Measurements from ENCODE around the gene EPHA2.

Gene EPHA2

DNA sequence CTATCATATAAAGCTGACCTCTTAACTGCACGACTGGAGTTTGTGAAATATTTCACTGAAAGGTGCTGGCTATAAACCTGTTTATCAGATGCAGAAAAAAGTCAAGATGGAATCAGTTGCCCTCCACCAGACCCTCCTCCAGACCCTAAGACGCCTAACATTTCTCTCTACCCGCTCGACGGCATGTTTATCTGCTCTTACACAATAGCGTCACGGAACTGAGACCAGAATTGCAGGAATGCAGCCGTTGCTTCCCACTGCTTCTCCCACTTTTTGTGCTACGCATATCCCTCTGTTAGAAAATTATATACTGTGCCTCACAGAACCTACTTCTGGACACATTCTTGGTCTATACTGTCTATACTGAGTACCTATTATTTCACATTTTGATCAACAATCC, 54.2 kb downstream of the EPHA2 start:
- Histone ChIP-seq H3K36me3 (replicated peaks) (no peaks in the 10 kb centered on the region), H3K4me3 (ENCODE audit: low read depth, low read length) (no peak overlapping the region), H3K27ac (no peak overlapping the region), H3K27me3 (replicated peaks) (no peaks in the 10 kb centered on the region)
- in situ Hi-C loops (cut with HindIII; ENCODE audit: low pct_ligation_motif_present, low sequenced_read_pairs) = no loop called here
- DNase-seq = no peak
- TF ChIP-seq, protein P1, sequence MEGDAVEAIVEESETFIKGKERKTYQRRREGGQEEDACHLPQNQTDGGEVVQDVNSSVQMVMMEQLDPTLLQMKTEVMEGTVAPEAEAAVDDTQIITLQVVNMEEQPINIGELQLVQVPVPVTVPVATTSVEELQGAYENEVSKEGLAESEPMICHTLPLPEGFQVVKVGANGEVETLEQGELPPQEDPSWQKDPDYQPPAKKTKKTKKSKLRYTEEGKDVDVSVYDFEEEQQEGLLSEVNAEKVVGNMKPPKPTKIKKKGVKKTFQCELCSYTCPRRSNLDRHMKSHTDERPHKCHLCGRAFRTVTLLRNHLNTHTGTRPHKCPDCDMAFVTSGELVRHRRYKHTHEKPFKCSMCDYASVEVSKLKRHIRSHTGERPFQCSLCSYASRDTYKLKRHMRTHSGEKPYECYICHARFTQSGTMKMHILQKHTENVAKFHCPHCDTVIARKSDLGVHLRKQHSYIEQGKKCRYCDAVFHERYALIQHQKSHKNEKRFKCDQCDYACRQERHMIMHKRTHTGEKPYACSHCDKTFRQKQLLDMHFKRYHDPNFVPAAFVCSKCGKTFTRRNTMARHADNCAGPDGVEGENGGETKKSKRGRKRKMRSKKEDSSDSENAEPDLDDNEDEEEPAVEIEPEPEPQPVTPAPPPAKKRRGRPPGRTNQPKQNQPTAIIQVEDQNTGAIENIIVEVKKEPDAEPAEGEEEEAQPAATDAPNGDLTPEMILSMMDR (IDR thresholded peaks at IDR 0.05; ENCODE audit: low read depth, low read length, missing control alignments) = no peak

DNA sequence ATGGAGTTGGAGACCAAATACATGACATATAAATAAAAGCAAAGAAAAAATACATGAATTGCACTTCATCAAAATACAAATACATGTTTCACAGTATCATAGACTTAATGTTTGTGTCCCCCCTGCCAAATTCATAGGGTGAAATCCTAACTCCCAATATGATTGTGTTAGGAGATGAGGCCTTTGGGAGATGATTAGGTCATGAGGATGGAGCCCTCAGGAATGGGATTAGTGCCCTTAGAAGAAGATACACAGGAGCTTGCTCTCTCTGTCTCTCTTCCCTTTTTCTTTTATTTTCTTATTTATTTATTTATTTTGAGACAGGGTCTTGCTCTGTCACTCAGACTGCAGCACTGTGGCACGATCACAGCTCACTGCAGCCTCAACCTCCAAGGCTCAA, 56.5 kb downstream of the EPHA2 start:
- no peak overlapping the region for H3K27ac ChIP-seq
- no peaks in the 10 kb centered on the region for H3K27me3 ChIP-seq (replicated peaks)
- no peak for DNase-seq
- in situ Hi-C loops (cut with HindIII; ENCODE audit: low pct_ligation_motif_present, low sequenced_read_pairs) = no loop called here
- TF ChIP-seq, protein P1 (IDR thresholded peaks at IDR 0.05; ENCODE audit: low read depth, low read length, missing control alignments) = no peak
- no peak overlapping the region for H3K4me3 ChIP-seq (ENCODE audit: low read depth, low read length)
- no peaks in the 10 kb centered on the region for H3K36me3 ChIP-seq (replicated peaks)

DNA sequence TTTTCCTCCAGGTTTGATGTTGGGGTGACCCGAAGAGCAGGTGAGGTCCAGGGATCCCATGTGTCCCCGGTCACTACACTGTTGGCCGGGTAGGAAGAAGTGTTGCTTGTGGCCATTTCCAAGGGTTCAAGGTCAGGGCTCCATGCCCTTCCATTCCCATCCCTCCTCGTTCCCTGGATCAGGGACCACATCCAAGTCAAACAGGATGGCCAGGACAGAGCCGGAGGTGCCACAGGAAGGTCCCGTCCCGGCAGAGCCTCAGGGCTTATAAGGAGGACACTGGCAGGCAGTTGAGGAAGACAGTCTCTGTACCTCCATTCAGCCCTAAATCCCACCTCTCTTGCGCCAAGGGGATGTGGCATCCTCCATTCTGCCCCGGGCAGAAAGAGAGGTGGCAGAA, 60.4 kb downstream of the EPHA2 start:
- no peak overlapping the region for H3K4me3 ChIP-seq (ENCODE audit: low read depth, low read length)
- no peak overlapping the region for H3K27ac ChIP-seq
- TF ChIP-seq, protein P1 (IDR thresholded peaks at IDR 0.05; ENCODE audit: low read depth, low read length, missing control alignments) = no peak
- H3K27me3 ChIP-seq (replicated peaks) = no peaks in the 10 kb centered on the region
- H3K36me3 ChIP-seq (replicated peaks) = no peaks in the 10 kb centered on the region
- no peak for DNase-seq
- in situ Hi-C loops (cut with HindIII; ENCODE audit: low pct_ligation_motif_present, low sequenced_read_pairs) = no loop called here

DNA sequence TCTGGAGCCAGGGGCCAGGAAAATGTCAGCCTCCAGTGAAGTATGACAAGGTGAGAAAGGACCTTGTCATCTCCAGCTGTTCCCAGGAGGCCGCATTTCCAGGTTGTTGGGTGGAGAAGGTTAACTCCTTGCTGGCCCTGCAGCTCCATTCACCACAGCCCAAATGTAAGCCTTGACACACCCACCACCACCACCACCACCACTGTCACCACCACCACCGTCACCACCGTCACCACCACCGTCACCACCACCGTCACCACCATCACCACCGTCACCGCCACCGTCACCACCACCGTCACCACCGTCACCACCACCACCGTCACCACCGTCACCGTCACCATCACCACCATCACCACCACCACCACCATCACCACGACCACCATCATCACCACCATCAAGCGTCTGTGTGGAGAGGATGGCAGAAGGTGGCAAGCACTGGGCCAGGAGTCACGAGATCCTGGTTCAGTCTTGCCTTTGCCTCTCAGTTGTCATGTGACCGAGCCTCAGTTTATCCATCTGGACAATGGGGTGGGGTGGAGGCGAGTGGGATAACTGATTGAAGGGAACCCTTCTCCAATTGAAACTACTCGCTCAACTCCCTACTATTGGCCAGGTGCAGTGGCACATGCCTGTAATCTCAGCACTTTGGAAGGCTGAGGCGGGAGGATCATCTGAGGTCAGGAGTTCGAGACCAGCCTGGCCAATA, 61.3 kb downstream of the EPHA2 start:
- TF ChIP-seq, protein P1 (IDR thresholded peaks at IDR 0.05; ENCODE audit: low read depth, low read length, missing control alignments) = no peak
- in situ Hi-C loops (cut with HindIII; ENCODE audit: low pct_ligation_motif_present, low sequenced_read_pairs) = no loop called here
- Histone ChIP-seq H3K27ac (no peak overlapping the region), H3K27me3 (replicated peaks) (no peaks in the 10 kb centered on the region), H3K36me3 (replicated peaks) (no peaks in the 10 kb centered on the region), H3K4me3 (ENCODE audit: low read depth, low read length) (no peak overlapping the region)
- no peak for DNase-seq

DNA sequence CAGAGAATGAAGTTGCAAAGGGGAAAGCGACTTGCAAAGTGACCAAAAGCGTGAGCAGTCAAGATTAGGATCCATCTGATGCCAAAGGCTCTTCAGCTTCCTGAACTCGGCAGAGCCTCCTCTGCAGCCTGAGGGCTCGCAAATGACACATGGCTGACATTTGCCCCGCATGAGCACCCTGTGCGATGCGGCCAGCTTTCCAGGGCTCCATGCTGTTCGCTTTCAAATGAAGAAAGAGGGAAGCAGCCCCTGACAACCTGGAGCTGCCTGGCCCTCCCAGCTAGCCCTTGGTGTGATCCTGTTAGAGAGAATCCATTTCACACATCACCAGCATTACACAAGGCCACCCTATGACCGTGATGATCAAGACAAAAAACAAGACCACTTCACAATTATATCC, 62.3 kb downstream of the EPHA2 start:
- Histone ChIP-seq H3K4me3 (ENCODE audit: low read depth, low read length) (no peak overlapping the region), H3K27ac (no peak overlapping the region), H3K27me3 (replicated peaks) (no peaks in the 10 kb centered on the region), H3K36me3 (replicated peaks) (no peaks in the 10 kb centered on the region)
- no peak for DNase-seq
- TF ChIP-seq, protein P1 (IDR thresholded peaks at IDR 0.05; ENCODE audit: low read depth, low read length, missing control alignments) = no peak
- in situ Hi-C loops (cut with HindIII; ENCODE audit: low pct_ligation_motif_present, low sequenced_read_pairs) = no loop called here

All from brain microvascular endothelial cell (primary cell).